KG1 (cell line): Measurements from ENCODE around the gene PTTG1IP.

ENCODE experiments used
- DNase-seq: peaks from one replicate; lab custom pipeline; 2025; lab: John Stamatoyannopoulos, UW

PTTG1IP gene

DNA sequence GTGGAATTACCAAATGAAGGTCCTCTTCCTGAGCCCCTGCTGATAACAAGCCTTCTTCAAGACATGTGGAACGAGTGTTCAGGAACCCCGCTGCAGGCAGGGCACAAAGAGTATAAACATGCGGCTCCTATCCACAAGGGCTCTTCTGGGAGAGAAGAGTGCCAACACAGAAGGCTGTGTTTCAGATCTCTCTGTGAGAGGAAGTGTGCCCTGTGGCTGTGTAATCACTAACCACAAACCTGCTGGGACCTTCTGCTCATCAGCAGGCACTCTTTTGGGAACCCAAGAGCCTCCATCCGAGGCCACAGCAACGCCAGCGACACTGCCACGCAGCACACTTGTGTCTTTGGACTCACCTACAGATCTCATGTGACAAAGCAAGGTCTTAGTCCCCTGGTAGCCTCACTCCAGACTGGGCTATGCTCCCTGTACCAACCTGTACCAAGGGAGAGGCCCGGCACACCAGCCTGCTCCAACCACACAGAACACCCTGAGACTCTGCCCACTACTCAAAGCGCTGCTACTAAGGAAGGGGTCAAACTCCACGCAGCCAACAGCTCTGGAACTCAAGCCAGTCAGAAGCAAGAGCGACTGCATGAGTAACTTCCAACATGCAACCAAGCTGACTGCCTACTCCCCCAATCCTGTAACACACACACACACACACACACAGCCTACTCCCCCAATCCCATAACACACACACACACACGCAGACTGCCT lies 7.8 kb downstream of the PTTG1IP start:
- DNase-seq: no peak

DNA sequence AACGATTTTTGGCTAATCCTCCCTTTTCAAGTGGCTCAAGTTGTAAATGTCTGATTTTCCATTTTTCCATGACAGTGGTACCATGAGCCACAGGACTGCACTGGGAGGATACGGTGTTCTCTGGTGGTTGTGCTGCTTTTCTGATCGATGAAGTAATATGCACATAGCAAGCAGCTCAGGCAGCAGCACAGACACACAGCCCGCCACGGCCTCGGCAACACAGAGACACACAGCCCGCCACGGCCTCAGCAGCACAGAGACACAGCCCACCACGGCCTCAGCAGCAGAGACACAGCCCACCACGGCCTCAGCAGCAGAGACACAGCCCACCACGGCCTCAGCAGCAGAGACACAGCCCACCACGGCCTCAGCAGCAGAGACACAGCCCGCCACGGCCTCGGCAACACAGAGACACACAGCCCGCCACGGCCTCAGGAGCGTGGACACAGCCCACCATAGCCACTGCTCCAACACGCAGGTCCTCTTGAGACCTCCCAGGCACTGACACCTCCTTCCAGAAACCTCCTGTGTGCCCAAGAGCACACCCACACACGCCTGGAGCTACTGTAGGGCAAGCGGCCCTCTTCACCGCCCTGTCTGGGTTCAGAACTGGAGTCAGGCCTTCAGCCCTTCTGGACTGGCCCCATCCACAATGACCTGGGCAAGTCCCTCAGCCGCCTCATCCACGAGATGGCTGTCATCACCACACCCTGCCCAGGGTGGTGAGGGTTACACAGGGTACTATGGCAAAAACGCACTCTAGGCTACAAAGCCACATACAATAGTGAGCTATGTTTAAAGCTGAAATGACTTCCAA lies 10.4 kb downstream of the PTTG1IP start:
- no peak for DNase-seq

DNA sequence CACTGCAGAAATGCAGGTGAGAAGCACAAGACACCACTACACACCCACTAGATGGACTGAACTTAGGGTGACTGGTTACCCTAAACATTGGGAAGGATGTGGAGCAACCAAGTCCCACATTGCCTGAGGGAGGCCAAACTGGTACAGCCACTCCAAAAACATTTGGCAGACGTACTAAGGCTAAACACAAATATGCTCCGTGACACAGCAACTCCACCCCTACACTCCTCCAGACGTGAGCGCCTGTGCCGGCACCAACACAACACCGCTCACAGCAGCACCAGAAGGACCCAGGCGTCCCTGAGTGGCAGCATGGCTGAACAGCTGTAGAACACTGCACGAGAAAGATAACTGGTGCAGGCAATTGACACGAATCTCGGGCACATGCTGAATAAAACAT lies 14.7 kb downstream of the PTTG1IP start:
- DNase-seq: no peak

DNA sequence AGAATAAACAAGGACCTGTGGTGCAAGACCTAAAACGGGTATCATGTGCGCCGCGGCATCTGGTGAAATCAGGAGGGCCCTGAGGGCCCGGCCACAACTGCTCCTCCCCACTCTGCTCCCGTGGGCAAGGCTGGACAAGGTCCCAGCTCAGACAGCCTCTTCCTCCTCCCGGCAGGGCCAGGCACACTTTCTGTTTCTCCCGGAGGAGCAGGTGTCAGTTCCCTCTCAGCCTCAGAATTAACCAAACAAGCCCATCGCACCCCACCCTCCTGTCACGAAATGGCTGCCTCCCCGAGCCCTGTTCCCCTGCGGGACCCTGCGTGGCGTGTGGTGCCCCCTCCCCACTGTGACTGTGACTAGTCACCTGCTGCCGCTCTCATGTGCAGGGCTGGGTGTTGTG lies 15.2 kb downstream of the PTTG1IP start:
- no peak for DNase-seq

DNA sequence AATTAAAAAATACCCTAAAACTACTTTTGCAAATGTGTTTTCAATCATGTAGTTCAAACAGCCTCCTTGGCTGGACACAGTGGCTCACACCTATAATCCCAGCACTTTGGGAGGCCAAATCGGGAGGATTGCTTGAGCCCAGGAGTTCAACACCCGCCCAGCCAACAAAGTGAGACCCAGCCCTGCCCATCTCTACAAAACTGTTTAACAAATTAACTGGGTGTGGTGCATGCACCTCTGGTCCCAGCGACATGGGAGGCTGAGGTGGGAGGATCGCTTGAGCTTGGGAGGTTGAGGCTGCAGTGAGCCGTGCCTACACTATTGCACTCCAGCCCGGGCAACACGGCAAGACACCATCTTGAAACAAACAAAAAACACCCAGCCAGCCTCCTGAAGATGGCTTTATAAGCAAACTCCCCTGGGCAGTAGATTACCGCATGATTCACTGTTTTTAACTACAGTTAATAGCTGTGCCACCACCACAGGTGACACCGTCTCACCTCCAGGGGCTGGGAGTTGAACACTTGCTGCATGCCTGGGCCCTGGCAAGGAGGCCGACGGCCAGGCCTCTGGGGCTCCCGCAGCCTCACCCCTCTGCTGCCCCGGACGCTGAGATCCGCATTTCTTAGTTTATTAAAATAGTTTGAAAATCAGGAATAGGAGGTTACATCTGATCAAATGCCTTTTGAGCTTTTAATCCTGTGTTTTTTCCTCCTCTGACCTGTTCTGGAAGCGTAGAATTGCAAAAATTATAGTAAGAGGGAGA lies 16.2 kb downstream of the PTTG1IP start:
- no peak for DNase-seq

DNA sequence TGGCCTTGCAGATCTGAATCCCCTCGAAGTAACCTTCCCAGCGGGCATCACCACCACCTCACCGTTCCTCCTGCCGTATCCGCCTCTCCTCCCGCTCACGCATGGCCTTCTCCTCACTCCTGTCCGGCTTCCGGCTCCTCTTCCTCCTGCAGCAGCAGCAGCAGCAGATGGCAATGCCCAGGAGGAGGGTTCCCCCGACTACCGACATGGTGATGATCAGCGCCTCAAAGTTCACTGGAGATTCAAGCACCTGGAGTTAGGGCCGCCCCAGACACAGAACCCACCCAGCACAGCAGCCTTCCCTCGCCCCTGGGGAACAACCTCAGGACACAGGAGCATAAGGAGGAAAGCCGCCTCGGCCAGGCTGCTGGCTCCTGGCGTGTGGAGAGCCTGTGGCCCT lies 17.4 kb downstream of the PTTG1IP start:
- DNase-seq: no peak

DNA sequence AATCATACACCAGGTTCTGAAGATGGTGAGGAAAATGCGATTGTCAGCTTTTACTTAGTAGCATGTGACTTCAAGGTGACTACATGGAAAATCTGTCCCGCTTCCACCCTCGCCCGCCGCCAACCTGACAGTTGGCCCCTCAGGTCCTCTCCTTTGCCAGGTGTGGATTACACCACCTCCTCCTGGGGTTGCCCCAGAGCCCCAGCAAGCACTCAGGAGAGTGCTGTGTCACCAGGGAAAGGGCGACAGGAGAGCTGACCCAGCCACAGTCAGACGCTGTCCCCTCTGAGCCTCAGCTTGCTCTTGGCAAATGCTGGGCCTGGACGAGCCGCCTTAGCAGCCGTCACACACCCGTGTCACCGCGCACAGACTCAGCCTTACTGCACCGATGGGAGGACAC lies 17.9 kb downstream of the PTTG1IP start:
- no peak for DNase-seq

DNA sequence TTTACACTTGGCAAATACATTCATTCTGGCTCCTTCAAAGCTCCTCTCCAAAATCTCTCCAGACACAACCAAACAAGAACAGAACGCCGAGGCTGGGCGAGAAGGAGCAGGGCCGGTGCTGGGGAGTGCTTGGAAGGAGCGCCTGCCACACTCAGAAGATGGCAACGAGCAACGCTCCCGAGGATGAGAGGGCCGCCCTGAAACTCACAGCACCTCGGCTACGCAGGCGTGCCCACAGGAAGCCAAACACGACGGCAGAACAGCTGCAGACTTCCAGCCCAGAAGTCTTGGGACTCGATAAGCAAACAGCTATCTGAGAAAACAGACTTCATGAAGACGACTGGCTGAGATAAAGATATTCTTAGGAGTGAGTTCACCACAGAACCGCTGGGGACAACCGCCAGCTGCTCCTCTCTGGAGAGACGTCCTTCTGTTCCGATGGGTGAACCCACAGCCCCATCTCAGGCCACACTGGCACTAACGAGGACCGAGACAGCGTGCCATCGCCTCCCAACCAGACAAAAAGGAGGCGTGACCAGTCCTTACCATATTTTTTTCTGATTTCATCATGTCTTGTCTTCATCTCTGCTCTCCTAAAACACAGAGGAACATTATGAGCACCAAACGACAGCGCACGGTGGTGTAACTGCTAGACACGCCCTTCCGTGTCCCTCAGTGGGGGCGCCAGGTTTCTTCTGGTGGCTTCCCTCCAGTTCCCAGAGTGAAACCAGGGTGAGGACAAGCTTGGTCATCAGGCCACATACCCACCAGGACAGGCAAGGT lies 18.6 kb downstream of the PTTG1IP start:
- DNase-seq: peak; percentile 41

DNA sequence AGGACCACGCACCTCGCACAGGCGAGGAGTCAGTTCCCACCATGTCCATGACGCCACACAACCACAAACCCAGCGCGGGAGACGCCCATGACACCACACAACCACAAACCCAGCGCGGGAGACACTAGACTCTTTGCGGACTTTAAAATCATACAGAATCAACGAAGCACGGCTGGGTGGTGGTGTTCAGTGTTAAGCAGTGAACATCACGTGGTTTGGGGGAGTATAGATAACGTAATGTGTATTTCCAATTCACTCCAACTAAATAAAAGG lies 19.2 kb downstream of the PTTG1IP start:
- no peak for DNase-seq

DNA sequence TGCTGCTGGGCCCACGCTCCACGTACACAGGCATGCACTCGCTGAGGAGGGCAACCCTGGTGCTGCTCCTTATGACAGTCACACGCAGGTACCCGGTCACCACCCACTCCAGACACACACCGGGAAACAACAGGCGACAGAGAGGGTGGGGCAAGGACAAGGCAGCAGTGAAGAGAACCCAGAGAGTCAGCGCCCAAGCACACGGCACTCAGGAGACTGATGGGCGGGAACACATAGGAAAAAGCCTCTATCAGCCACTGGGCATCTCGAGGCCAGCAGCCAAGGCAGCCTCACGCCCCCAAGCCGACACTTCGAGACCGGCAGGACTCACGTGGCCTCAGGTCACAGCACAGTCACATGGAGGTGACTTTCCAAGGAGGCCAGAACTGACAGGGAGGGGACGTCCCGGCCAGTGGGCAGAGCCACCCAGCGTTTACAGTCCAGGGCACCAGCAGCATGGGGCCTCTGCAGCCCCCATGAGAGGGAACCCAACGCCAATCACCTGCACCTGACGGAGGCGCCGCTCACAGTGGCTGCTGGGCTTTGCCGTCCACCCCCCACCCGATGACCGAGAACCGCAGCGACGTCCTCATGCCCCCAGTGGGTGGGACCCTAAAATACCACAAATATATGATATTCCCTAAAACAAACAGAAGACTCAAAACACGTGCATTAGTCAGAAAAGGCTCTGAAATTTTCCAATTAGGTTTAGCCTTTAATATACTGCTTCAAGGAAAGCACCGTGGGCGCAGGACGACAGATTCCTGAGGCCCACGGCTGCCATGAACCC lies 19.7 kb downstream of the PTTG1IP start:
- DNase-seq: no peak

DNA sequence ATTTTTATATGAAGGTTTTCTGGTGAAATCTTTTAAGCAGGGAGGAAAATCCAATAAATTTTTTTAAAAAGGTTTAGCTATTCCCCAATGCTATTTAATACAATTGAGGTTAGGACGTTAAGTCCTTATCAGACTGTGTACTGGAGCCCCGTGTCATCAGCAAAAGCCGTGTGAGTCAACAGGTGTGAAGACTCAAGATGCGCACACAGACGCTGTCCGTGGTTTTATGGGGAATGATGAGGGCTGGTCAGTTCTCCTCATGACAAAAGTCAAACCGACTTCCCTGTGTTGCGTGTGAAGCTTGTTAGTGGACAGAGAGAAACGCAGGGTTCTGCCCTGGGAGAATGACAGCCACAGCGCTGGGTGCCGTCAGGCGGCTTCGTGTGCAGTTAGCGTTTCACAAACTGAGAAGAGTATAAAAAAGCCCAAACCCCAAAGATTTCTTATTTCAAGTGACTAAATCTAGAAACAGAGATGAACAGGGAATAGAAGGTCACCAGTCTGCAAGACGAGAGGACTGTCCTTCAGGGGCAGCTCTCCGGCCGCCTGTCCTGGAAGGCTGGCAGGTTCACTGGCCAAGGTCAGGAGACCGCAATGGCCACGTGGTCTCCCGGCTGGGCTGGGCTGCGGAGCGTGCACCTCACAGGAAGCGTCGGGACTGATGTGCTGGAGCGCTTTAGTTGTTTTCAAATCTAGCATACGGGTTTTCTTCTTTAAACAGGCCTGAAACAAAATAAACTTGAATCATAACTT lies 22.4 kb downstream of the PTTG1IP start:
- DNase-seq: no peak

DNA sequence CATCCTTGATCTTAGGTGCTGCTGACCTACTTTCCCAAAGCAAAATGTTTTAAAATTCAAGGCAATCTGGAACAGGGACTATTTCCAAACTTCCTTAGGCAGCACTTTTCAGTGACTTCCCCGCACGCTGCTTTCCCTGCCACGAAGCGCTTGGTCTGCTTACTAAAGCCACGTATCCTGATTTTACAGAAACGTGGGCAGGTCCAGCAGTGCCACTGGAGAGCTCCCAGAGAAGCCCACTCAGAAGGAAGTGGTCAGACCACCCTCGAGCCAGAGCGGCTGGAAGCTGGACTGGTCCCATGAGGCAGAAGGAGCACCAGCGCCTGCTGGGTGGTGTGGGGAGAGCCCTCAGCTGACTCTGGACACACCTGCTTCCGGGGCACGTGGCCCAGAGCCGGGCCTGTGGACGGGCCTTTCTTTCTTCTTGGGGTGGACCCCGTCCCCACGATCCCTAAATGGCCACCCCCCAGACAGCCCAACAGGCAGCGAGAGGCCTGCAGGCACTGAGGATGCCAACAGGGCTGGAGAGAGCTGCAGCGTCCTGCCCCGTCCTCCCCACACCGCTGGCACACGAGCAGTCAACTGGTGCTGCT lies 23.2 kb downstream of the PTTG1IP start:
- no peak for DNase-seq

DNA sequence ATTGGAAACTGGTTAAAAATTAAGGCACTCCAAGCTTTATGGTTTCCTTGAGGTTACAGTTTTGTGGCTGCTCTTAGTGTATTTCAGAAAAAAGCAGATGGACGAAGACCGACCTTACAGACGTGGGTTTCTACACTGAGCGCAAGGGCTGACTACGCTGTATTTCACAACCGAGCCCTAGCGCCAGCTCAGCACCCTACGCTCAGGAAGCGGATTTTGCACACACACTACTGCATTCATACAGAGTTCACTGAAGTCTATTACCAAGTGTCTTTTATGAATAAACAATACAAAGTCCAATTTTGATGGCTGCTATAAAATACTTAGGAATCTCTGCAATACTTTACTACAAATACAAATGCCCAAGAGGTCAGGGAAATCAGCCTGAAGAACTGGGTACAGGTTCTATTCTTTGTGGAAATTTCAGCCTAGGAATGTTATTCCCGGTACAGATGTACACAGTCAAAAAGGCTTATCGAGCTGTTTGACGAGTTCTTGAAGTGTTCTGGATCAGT lies 23.8 kb downstream of the PTTG1IP start:
- DNase-seq: no peak

DNA sequence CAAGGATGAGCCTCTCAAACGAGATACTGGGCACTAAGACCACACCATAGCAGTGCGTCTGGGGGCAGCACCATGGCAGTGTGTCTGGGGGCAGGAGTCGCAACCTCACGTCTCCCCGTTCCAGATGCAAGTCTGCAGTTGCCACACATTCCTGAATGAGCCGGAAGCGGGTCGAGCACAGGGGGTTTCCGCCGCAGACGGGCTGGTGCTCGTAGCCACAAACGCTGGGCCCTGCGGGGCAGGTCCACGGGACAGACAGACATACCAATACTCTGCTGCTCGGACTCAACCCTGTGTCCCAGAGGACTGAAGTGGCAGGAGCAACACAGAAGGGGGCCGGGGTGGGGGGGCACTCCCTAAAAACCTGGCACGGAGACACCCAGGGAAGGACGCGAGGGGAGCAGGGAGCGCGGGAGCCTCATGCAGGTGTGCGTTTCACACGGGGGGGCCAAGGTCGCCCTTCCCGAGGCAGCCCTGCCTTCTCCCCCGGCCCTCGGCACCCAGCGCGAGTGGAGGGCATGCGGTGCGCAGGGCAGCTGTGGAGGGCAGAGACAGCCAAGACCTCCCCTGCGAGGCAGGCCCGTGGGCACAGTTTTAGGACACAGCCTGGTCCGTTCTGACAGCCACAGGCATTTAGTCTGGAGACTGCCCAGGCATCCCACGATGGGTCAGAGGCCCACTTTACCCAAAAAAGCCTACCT lies 24.5 kb downstream of the PTTG1IP start:
- DNase-seq: no peak

DNA sequence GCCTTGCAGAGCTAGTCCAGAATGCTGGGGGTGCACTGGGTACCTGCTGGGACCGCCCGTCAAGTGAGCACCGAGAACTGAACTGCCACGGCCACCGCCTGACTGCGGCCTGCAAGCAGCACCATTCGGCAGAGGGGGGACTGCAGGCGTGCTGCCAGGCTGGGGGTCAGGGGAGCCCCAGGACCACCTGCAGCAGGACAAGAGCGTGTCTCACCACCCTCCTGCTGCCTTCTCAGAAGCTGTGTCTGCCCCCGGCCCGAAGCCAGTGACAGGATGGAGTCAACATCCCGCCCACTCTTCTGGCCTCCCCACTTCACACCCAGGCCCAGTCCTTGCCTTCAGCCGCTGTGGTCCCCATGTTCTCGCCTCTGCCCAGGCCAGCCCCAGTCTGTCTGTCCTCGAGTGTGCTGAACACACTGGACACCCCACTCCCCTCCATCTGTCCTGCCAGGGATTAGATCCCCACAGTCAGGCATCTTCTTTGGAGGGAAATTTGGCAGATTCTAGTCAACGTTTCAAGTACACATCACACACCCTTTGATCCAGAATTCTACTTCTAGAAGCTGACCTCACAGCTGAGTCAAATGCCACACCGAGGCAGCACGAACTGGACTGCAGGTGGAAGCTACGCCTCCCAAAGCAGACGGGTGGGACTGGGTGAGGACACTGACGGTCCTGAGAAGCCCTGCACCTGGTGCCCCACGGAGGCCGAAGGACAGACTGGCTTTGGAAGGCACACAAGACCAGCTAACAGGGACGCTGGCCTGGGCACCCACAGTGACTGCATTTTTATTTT lies 26.0 kb downstream of the PTTG1IP start:
- DNase-seq: no peak

DNA sequence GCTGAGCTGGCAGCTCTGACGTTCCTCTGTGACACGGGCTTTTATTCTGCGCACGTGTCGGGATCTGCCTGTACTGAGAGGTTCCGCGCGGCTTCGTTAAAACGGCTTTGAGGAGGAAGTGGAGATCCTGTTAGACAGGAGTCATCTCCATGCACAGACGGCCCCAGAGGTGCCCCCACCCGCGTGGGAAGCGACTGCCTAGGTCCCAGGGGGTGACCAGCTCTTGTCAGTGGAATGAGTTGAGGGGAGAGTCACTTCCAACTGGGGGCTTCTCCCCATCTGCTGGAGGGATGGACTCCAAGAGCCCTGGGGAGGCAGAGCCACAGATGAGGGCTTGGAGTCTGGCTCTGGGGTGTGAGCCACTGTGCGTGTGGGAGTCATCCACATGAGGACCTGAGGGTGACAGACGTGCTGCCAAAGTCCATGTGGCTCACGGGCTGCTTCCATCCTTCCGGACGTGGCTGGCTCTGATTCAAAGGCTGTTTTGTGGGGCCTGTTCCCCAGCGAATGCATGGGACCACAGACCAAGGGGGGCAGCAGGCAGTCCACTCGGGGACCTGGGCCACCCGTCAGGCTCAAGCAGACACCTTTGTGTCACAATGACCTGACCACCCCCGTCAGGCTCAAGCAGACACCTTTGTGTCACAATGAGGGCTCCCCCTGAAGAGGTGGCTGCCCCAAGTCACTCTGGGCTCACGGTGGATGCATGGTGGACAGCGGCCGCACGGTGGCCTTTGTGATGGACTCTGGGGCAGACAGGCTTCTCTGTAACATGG lies 26.8 kb downstream of the PTTG1IP start:
- no peak for DNase-seq

DNA sequence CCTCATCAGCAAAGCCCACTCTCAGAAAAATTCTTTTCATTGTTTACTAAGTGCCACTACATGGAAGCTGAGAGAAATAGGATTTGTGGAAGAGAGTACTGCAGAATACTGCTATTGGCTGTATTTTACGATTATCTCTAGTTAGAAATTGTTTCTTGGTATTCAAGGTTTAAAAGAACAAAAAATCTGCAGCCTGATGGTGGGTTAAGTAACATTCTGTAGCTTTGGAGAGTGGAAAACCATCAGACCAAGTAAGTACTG lies 27.3 kb downstream of the PTTG1IP start:
- no peak for DNase-seq
